ENCODE measurements around the gene SAG.

The SAG gene

DNA sequence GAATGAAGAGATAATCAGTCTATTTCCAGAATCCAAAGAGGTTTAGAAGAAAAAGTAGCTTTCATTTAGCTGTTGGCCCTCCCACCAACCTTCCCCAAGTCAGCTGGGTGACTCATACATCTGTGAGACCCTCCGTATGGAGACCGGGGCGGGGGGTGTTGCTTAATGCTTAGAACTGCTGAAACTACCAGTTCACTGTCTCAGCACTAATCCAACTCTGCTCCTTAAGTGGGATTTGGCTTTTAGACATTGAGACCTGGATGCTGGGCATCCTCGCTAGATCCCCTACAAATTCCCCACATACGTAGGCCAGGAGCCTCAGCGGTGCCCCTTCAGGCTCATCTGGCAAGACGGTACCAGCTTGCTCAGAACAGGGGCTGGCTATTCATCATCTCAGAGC is at the start of gene SAG:
SAG (plus strand) TSS at position 252 of the 400 bp plus-strand sequence. CDS start 1,374 bp downstream, outside the sequence.
- no peak for DNase-seq

DNA sequence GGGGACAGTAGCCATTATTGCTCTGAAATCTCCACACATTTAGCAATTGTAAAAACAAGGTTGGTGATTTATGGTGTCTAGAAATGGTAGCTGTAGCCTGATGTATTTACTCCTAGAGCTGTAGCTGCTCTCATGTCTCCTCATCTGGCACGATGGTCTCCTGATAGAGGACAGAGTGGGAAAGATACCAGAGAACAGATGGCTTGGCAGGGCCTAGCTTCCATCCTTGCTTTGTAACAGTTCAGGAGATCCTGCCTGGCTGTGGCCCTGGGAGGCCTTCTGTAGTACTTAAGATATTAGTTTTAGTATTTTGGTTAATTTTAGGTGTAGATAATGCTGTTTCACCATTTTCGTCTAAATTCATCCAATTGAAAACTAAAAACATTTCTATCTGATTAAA is 49.4 kb upstream of the SAG start:
- DNase-seq: no peak

DNA sequence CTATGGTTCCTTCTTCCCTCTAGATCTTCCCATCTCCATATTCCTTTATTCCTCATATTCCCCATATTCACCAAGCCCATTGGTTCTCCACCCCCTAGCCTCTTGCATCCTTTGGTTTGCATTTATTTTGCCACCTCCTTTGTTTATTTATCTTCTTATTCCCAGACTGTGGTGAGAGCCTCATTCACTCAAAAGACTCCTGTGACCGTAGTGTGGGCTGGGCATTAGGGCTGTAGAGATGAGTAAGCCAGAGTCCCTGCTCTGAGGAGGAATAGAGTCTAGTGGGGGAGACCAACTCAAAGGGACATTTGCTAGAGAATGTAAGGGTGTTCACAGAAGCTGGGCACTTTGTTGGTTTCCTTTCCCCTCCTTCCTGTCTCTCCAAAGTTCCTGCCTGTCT is 47.9 kb upstream of the SAG start:
- DNase-seq: no peak

DNA sequence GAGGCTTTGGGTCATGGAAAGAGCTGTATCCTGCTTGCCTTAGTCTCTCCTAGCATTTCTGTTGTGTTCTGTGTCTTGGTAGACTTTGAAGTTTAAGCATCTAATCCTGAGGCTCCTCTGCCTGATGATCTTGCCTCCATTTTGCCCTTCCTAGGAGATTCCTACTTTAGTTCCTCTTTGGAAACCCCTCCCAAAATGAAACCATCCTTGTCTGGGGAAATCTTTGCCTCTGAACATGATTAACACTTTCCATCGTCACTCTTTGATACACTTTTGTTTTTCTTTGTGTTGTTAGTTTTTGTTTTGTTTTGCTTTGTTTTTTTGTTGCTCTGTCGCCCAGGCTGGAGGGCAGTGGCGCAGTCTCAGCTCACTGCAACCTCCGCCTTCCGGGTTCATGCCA is 47.0 kb upstream of the SAG start:
- DNase-seq: no peak

DNA sequence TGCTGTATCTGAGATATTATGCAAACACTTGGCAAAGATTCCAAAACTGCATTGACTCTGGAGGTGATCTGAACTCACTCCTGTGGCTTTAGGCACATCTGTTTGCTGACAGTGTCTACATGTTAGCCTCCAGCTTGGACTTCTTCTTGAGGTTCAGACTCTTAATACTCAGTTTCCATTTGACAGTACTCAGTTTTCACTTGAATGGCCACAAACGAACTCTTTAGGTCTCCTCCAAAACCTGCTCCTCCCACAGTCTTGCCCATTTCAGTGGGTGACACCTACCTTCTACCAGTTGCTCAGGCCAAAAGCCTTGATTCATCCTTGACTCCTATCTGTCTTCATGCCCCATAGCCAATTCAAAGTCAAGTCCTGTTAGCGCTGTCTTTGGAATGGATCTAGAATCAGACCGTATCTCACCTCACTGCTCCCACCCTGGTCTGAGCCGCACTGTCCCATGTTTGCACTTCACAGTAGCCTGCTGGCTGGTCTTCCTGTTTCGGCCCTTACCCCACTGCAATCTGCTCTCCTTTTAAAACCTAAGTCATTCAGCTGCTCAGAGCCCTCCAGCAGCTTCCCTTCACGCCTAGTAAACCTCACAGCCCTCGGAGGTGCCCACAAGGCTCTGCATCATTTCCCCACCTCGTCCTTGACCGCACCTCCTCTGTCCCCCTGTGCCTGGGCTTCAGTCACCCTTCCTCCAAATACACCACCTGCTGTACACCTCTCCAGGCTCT is 45.6 kb upstream of the SAG start:
- no peak for DNase-seq

DNA sequence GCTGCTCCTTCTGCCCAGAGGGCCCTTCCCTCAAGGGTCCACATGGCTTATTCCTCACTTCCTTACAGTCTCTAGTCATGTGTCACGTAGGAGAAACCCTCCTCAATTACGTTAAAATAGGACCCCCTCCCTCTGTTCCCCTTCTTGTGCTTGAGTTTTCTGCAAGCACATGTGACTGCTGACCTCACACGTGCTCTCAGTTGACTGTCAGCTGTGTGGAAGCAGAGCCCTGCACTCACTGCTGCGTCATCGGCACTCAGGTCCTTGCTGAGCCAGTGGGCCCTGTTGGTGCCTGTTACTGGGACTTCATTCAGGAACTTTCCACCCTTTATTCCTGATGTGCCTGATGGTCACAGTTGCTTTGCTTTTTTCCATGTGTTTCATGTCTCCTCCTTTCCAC is 45.1 kb upstream of the SAG start:
- no peak for DNase-seq

DNA sequence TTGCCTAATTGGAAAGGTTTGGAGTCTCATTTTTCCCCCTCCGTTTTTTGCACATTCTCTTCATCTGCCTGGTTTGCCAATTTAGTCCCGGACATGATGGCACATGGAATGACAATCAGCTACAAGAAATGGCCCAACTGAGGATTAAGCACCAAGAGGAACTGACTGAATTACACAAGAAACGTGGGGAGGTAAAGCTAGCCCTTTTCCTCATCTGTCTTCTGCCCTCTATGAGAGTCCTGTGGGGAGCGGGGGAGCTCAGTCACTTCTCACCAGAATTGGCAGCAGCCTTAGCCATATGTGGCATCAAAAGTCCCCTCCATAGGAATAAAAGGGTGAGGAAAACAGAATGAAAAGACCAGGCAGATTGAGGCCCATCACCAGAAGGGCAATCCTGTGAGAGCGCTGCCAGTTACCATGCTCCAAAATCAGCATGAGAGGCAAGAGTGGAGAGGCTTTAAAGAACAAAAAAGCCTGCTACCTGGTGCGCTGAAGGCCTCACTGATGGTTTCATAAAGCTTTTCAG is 44.5 kb upstream of the SAG start:
- no peak for DNase-seq

DNA sequence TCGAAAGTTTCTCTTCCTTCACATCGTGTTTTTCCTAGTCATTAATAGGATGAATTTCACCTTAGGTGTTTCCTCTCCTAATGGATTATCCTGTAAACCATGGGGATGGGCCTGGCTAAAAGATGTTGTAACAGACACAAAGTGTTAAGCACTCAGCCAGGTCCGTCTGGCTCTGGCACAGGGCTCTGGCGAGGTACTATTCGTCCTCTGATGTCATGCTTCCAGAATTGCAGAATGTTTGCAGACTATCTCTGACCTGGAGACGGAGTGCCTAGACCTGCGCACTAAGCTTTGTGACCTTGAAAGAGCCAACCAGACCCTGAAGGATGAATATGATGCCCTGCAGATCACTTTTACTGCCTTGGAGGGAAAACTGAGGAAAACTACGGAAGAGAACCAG is 42.9 kb upstream of the SAG start:
- DNase-seq: no peak

DNA sequence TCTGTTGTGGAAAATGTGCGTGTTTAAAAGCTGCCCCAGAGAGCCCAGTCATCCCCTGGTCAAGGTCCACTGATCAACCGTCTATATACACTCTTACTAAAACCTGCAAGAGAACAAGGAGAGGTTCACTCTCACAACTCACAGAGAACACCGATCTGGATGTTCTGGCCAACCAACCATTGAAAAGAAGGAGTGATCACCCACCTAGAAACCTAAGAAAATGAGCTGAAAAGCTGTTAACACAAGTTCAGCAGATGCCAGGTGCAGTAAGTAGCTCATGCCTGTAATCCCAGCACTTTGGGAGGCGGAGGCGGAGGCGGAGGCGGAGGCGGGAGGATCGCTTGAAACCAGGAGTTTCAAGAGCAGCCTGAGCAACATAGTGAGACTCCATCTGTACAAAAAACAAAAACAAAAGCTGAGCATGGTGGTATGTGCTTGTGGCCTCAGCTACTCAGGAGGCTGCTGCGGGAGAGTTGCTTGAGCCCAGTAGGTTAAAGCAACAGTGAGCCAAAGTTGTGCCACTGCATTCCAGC is 41.7 kb upstream of the SAG start:
- no peak for DNase-seq

DNA sequence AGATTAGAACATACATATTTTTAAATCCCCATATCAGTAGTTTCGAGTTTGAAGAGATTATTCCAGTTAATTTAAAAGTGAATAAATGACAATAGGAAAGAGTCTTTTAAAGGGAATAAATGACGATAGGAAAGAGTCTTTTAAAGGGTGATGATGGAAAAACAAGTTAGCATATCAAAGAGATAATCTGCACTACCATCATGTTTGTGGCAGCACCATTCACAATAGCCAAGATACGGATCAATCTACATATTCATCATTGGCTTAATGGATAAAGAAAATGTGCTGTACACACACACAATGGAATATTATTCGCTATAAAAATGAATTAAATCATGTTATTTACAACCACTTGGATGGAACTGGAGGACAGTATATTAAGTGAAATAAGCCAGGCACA is 41.1 kb upstream of the SAG start:
- no peak for DNase-seq

DNA sequence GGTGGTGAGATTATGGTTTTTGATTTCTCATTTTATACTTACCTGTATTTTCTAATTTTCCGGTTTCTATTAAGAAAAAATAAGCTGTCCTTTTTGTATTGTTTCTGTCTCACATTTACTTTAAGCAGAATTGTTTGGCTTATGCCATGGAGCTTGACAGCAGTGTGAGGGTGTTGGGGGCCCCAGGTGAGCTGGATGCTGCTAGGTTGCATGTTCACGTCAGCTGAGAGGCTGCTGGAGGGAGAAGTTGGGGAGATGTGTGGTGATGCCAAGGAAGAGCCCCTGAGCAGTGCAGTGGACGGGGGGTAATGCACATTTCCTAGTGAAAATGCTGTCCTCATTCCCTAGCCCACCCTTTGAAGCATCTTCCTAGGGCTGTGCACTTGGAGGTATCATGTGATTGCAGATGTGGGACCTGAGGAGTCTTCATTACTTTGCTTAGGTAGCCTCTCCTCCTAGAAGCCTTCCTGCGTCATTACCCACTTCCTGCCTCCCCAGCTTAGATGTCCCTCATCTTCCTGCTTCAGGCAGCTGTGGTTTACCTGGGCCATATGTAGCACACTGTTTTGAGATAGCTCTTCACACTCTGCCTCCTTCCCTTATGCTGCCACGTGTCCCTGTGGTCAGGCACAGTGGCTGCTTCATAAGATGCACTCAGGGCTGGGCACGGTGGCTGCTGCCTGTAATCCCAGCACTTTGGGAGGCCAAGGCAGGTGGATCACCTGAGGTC is 39.9 kb upstream of the SAG start:
- DNase-seq: no peak

DNA sequence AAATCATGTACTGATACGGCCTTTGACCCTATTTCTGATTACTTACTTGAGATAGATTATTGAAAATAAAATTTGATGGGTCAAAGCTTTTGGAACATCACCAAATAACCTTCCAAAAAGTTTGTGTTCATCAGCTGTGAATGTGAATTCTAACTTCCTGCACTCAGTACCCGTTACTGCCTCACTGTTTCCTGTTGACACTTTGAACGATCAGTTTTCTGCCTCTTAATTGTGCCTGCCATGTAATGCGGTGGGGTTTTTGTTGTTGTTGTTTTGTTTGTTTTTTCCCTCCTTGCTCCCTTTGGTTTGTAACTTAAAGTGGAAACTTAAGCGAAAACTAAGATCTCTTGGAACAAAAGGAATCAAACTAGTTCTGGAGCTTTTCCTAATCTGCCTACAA is 37.2 kb upstream of the SAG start:
- DNase-seq: no peak

DNA sequence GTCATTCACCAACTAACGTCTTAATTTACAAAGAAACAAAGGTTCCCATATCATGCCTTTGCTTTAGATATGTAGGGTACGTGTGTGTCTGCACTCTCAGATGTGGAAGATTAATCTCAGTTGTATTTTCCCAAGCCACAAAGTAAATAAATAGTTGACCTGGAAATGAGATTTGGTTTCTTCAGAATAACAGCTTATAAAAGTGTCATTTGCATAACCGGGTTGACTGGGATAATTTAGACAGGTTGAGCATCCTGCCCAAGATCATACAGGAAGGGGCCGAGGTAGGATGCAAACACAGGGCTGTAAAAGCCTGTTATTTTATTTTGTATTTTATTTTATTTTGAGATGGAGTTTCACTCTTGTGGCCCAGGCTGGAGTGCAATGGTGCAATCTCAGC is 36.7 kb upstream of the SAG start:
- no peak for DNase-seq

DNA sequence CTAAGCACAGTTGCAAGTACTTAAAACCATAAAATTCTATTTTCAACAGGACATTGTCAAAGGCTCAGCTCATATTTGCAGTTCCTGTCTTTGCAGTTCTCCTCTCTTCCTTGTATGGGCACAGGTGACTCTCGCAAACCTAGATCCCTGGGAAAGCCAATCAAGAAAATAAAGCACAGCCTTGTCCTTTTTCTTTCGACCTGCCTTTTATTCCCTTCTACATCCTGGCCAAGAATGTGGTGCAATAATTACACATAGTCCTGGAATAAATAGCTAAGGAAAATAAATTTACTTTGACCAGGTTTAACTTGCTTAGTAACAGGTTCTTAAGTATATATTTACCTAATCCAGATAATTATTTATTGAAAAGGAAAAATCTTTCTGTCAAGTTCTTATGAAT is 35.9 kb upstream of the SAG start:
- no peak for DNase-seq

DNA sequence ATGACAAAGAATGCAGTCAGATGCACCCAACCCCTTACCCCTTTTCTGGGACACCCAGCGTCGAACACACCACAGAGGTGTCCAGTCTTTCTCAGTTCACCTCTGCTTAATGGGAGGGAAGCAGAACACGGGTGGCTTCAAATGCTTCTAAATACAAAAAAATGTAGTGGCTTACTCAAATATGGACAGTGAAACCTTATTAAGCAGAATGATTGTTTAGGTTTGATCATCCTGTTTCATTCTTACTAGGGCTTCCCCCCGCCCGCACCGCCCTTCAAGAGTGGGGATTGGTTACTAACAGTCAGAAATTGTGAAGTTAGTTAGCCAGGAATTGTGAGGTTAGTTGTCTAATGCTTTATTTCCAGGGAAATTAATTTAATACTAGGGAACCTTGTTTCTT is 34.5 kb upstream of the SAG start:
- no peak for DNase-seq

DNA sequence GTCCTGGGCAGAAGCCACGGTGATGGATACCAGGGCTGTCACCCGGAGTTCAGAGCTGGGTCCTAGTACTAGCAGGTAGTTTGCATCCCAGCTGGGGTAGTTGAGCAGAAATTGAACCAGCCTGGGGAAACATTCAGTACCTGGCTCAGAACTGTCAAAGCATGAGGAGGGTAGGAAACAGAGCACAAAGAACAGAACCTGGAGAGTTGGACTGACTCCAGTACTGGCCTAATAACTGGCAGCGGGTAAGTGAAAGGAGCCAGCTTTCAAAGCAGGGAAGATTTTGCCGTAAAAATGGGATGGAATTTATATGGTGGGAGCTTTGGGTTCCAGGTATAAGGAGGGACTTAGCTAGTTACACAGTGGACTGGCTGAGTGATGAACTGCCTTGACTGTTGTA is 32.4 kb upstream of the SAG start:
- no peak for DNase-seq

DNA sequence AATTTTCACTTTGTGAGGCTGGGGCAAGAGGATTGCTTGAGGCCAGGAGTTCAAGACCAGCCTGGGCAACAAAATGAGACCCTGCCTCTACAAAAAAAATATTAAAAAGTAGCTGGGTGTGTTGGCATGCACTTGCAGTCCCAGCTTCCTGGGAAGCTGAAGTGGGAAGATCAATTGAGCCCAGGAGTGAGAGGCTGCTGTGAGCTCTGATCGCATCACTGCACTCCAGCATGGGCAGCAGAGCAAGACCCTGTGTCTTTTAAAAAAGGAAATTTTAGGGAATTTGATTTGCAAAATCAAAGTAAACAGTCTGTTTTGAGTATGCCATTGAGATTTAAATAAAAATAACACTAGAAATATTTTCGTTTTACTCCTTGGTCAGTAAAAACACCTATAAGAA is 28.7 kb upstream of the SAG start:
- DNase-seq: no peak

DNA sequence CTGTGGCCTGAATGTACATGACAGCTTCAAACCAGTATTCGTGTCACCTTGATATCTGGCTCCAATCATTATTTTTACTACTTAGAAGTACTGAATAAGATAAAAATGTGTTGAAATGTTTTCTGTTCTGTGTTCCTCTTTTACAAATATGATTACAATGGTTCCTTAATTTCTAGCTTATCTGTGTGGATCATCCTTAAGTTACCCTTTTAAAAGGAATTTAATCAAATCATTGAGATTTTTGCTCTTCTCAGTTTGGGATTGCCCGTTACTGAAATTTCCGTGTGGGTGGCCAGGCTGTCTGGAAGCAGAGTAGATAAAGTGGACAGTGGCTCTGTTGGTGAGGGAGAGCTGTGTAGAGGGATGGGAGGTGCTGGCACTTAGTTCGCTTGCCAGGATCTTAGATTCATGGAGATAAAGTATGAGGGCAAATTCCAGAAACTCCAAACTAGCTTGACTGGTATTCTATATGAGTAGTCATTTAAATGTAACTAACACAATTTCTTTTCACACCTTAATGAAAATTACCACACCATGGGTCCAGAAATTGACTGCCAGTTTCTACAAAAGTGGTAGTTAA is 27.4 kb upstream of the SAG start:
- no peak for DNase-seq

DNA sequence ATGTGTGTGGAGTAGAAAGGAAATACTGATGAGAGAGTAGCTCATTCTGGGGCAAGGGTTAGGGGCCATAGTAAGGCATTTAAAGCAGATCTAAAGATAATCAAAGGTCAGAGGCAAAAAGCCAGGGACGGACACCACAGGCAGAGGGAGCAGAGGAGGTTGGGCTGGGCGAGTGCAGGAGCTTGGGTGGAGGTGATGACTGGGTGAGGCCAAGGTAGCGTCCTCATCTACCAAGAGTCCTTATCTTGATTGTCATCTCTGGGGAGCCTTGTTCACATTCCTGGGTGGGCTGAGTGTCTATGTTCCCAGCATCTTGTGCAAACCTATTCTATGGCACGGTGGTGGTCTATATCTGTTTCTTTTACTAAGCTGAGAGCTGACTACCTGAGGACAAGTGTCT is 26.1 kb upstream of the SAG start:
- DNase-seq: no peak

DNA sequence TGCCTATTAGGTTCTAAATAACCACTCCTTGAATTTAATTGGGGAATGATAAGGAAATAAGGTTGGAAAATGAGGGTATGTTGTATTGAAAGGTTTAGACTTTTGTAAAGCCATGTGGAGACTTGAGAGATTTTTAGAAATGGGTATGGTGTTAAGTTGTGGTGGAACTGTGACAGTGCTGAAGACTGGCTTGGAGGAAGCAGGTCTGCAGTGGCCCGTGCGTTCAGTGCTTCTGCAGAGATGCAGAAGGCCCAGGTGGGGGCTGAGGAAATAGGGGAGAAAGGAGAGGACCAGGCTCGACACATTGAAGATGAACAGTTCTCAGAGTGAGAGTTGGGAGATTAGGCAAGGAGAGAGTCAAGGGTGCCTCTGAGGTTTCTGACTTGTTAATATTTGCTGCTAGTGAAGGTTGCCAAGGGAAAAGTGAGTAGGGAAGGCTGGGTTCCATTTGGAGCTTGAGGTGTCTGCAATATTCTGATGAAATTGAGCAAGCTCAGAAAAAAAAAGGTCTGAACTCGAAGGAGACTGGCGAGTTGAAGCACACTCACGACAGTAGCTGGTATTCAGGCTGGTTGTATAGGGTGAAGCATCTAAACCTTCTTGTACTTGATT is 25.5 kb upstream of the SAG start:
- no peak for DNase-seq

DNA sequence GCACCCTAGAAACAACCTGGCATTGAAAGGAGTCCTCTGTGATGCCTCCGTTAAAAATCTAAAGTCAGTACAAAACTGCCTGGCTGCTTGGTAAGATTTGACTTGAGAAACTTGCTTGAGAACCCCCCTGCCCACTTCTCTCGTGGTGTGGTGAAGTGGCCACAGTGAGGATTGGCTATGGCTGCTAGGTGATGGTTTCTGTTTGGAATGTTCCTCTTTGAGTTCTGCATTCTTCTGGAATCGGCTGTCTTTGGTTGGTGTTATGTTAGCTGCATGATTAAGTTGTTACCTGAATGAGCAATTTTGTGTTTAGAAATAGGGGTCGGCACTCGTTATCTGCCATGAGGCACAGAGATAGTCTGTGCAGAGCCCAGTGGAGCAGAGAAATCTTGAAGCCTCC is 21.7 kb upstream of the SAG start:
- DNase-seq: peak; percentile 13

DNA sequence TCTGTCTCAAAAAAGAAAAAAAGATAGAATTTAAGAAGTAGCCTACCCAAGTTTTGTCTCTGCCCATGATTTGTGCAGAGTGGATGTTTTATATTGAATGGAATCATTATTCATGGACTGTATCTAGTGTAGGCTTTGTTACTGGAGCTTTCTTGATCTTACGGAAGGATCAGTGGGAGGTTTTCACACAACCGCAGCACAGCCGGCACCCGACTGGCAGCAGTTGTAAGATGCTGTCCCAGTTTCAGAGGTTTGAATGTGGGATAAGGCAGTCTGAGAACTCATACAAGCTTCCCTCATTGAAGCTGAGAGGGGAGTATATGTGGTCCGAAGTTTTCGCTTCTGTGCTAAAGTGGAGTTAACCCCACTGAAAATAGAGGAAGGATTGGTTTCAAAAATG is 19.7 kb upstream of the SAG start:
- no peak for DNase-seq

DNA sequence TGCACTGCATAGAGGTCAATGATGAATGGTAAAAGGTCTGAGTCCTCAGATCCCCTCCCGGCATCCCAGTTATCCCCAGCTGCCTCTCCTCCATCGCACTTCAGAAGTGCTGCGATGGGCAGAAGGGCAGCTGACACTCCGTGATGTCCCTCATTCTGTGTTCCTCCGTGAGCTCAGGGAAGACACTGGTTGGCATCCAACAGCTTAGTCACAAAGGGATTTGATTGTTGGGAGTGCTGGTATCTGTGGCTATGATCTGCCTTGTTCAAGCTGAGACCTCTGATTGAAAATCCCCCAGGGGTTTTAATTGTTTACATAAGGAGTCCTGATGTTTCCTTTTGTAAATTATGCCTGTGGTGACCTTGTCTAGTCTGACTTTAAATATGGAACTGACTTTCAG is 19.0 kb upstream of the SAG start:
- DNase-seq: no peak

DNA sequence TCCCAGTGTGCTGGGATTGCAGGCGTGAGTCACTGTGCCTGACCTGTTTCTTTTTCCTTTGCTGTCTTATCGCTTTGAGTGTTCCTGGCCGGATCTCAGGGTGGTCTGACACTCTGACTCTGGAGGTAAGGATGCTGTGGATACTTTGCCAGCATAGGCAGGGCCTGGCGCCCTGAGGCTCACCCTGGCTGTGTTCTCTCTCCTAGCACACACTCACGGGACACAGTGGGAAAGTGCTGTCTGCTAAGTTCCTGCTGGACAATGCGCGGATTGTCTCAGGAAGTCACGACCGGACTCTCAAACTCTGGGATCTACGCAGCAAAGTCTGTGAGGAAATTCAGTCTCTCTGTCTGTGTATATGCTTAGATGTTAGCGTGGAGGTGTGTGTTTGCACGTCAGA is 18.0 kb upstream of the SAG start:
- DNase-seq: no peak
